Stimulated activated CD4-positive, alpha-beta T cell treated with anti-CD3 and anti-CD28 coated beads, Interleukin-1b, Interleukin-23, amount 100 ng/mL, for 24 hours (primary cell): Measurements from ENCODE around the gene BTBD3.

Source experiments
- DNase-seq, 4 experiments: peaks; one replicate each; pipeline ENCODE4 v3.0.0-alpha.2; 2020; ENCODE audit warnings: low read depth in 4 of 4, low spot score in 1 of 4

BTBD3 gene

DNA sequence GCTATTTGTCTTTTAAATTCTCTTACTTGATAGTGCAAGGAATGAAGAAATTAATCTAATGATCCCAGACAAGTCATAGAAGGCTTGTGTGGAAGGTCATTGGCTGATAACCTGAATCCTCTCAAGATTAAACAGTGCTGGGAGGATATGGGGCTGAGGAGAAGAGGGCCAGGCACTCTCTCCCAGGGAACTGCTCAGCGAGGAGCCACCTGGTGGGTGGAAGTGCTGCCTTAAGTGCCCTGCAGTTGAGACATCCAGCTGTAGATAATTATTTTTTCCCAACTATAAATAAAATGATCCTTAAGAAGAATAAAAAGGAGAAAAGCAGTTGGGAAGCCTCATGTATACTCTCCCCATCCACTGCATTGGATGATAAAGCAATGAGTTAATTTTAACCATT is 47.9 kb downstream of the BTBD3 start:
- DNase-seq = no peak

- no peak for DNase-seq
Measured at GRCh38 chr20:11966186-11966585, 48.5 kb downstream of the BTBD3 start.

- no peak for DNase-seq
Measured at GRCh38 chr20:11970243-11970836, 52.6 kb downstream of the BTBD3 start.

- DNase-seq = no peak
Measured at GRCh38 chr20:11972478-11972877, 54.8 kb downstream of the BTBD3 start.
